ENCODE measurements around the gene ABHD12. TPM values are rescaled to one million over a fixed set of nuclear protein-coding genes. Genes with fewer than 3 reads are reported as not detected.

ABHD12 gene
- total and polyA plus RNA-seq, 9 donors = 13.3 to 22.0 (median 15.0) TPM

DNA sequence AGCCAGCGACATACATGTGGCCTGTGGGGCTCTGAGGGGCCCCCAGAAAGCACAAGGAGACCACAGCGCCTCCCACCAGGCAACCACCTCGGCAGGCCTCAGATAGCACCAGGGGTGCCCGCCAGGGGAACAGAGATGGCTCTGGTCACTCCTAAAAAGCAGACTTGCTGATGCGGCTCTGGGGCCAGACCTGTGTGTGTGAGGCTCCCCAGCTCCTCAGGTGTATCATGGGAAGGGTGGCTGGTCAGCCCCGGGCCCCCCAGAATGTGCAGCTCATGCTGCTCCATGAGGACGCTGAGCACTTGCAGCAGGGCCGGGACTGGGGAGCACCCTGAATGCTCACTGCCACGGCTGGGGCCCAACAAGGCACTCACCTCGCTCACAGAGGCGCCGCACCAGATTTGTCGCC is 82.5 kb downstream of the ABHD12 start:
- H3K4me3 ChIP-seq (ENCODE audit: low read length) = no peak overlapping the region
- H3K4me1 ChIP-seq (ENCODE audit: control insufficient read depth, insufficient read depth, low read length) = peaks cover 24% of the 10 kb centered on the region
- H3K27ac ChIP-seq (ENCODE audit: low read length) = no peak overlapping the region
- H3K27me3 ChIP-seq (ENCODE audit: control insufficient read depth, insufficient read depth, low read length) = no peaks in the 10 kb centered on the region
- peaks cover 16% of the 10 kb centered on the region for H3K36me3 ChIP-seq (ENCODE audit: control insufficient read depth, insufficient read depth, low read length)
- H3K9me3 ChIP-seq (replicated peaks; ENCODE audit: control insufficient read depth, low read depth, low read length) = no peaks in the 10 kb centered on the region
- DNase-seq = no peak
- 91% methylated on average over 11 of the region's 13 CpGs for WGBS (ENCODE audit: insufficient coverage)

DNA sequence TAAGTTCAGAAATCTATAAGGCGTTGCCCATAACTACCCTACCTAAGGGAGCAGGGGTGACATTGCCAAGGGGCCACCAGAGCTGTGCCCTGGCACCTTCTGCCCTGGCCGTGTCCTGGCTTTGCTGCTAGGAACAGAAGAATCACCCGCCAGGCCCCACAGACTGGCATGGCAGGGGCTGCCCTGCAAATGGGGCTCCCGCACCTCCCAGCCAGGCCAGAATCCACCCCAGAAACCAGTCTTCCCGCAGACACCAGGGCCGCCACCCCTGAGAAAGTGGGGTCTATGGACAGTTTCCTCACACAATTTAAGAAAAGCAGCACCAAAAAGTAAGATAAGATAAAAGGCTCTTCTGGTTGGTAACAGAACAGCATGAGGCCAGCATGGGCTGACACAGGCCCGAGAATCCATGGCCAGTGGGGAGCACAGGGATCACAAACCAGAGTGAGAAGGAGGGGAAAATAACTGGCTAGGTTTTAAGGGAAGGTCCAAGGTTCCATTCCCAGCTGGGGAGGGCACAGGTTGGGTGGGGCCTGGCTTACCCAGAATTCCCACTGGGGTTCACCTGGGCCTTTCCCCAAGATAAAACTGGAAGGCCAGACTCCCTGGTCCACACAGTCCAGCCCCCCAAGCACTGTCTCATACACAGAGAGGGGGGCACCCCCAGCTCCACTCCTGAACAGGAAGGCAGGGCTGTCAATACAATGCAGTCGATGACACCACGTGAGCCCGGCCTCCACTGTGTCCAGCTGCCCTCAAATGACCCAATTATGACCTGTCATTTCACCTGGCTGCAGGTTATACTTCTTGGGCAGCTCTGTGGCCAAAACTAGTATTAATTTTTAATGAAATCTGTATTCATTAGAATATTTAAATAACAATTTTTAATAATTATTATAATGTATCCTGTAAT is 83.4 kb downstream of the ABHD12 start:
- Histone ChIP-seq H3K27me3 (ENCODE audit: control insufficient read depth, insufficient read depth, low read length) (no peaks in the 10 kb centered on the region), H3K4me1 (ENCODE audit: control insufficient read depth, insufficient read depth, low read length) (peaks cover 24% of the 10 kb centered on the region), H3K36me3 (ENCODE audit: control insufficient read depth, insufficient read depth, low read length) (peaks cover 19% of the 10 kb centered on the region), H3K27ac (ENCODE audit: low read length) (no peak overlapping the region), H3K4me3 (ENCODE audit: low read length) (no peak overlapping the region), H3K9me3 (replicated peaks; ENCODE audit: control insufficient read depth, low read depth, low read length) (no peaks in the 10 kb centered on the region)
- WGBS (ENCODE audit: insufficient coverage) = 92% methylated on average over 7 of the region's 10 CpGs
- no peak for DNase-seq

DNA sequence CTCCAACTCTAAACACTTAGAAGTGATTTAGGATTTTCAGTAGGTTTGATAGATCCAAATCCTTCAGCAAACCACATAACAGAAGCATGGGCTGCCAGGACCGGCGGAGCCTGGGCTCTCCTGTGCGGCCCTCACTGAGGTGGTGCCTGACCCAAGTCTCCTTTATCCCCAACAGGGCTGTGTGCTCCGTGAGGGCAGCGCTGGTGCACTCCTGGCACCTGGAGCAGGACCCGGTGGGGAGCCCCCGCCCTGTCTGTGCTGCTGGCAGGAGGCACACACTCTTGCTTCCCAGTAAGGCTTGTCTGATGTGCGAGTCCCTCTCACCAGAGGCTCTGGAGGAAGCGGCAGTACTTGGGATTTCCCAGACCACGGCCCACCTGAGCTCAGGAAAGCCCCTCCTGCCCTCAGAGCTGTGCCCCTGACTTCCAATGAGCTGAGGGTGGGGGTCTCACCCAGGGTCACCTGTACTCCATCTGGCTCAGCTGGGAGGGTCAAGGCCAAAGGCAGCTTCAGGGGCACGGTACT is 86.5 kb downstream of the ABHD12 start:
- 82% methylated on average over 6 of the region's 11 CpGs for WGBS (ENCODE audit: insufficient coverage)

DNA sequence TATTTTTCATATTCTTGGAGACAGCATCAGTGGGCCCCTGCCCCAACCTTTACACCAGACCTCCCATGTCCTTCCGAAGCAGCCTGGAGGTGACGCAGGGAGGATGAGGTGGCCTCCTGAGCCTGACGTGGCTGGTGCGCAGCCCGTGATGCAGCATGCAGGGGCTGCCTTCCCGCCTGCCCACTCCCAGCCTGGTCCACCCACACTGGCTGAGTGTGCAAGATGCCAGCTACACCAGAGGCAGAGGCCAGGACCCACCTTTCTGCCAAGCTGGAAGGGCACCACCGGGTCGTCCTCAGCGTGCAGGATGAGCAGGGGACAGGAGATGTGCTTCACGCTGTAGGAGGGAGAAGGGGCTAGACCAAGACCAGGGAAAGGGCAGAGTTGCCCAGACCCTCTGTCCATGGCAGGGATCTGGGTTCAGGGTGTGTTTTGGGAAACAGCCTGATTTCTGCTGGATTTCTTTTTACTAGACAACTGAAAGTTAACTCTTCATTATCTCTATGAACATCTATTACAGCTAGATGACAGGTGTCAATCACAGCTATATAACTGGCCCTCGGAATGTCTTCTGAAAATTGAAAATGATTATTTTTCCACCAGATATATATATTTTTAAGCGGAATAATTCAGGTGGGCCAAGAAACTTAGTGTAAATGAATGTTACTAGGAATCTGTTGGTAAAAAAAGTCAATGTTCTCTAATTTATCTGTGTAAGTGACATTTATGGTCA is 87.2 kb downstream of the ABHD12 start:
- WGBS (ENCODE audit: insufficient coverage) = 92% methylated on average over 5 of the region's 12 CpGs
- H3K27ac ChIP-seq (ENCODE audit: low read length) = no peak overlapping the region
- no peak for DNase-seq
- no peaks in the 10 kb centered on the region for H3K4me1 ChIP-seq (ENCODE audit: control insufficient read depth, insufficient read depth, low read length)
- no peaks in the 10 kb centered on the region for H3K9me3 ChIP-seq (replicated peaks; ENCODE audit: control insufficient read depth, low read depth, low read length)
- H3K27me3 ChIP-seq (ENCODE audit: control insufficient read depth, insufficient read depth, low read length) = no peaks in the 10 kb centered on the region
- H3K4me3 ChIP-seq (ENCODE audit: low read length) = no peak overlapping the region
- H3K36me3 ChIP-seq (ENCODE audit: control insufficient read depth, insufficient read depth, low read length) = peaks cover 41% of the 10 kb centered on the region

More for the DNA sequence above, 86.5 kb downstream of the ABHD12 start:
- Histone ChIP-seq H3K36me3 (ENCODE audit: control insufficient read depth, insufficient read depth, low read length) (peaks cover 37% of the 10 kb centered on the region), H3K9me3 (replicated peaks; ENCODE audit: control insufficient read depth, low read depth, low read length) (no peaks in the 10 kb centered on the region), H3K27me3 (ENCODE audit: control insufficient read depth, insufficient read depth, low read length) (no peaks in the 10 kb centered on the region), H3K4me3 (ENCODE audit: low read length) (no peak overlapping the region), H3K4me1 (ENCODE audit: control insufficient read depth, insufficient read depth, low read length) (no peaks in the 10 kb centered on the region), H3K27ac (ENCODE audit: low read length) (no peak overlapping the region)
- DNase-seq = no peak

DNA sequence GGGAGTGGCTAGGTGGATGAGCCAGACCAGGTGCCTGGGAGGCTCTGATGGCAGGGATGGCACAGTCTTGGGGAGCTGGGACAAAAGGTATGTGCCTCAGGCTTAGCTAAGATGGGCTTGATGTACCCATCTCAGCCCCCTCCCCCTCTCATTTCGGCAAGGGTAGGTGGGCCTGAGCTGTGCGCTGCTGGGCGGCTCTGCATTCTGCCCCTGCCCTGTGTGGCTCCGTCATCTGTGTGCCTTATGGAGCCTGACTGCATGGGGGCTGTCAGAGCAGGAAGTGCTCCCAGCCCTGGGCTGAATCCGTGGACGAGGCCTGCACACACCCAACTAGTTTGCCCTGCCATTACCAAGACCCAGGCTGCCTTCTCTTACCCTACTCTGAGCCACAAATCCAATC is 88.0 kb downstream of the ABHD12 start:
- Histone ChIP-seq H3K4me1 (ENCODE audit: control insufficient read depth, insufficient read depth, low read length) (no peaks in the 10 kb centered on the region), H3K27me3 (ENCODE audit: control insufficient read depth, insufficient read depth, low read length) (no peaks in the 10 kb centered on the region), H3K27ac (ENCODE audit: low read length) (no peak overlapping the region), H3K4me3 (ENCODE audit: low read length) (no peak overlapping the region), H3K36me3 (ENCODE audit: control insufficient read depth, insufficient read depth, low read length) (peaks cover 39% of the 10 kb centered on the region), H3K9me3 (replicated peaks; ENCODE audit: control insufficient read depth, low read depth, low read length) (no peaks in the 10 kb centered on the region)
- no peak for DNase-seq
- WGBS (ENCODE audit: insufficient coverage) = 78% methylated on average over 6 of the region's 6 CpGs

DNA sequence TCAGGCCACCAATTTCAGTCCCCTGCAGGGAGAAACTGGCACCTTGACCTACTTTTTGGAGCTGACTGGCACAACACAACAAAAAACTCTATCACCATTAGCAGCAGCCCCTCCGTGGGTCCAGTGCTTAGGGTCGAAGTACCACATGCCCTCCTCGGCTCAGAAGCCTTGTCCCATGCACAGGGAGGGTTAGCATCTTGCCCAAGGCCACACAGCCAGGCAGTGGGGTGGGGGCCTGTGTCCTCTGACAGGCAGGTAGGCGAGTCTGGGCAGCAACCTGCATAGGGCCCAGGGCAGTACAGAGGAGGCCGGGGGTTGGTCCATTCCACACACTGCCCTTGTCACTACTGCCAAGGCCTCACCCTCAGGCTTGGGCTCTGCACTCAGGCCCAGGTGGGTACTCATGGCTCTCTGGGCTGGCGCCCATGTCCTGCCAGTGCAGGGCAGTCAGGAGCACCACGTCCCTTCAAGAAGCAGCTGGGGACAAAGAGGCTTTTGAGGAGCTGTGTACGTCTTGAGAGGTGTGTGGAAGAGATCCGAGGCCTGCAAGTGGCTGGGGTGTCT is 89.2 kb downstream of the ABHD12 start:
- no peak overlapping the region for H3K4me3 ChIP-seq (ENCODE audit: low read length)
- no peak for DNase-seq
- no peak overlapping the region for H3K27ac ChIP-seq (ENCODE audit: low read length)
- H3K4me1 ChIP-seq (ENCODE audit: control insufficient read depth, insufficient read depth, low read length) = peaks cover 5% of the 10 kb centered on the region
- WGBS (ENCODE audit: insufficient coverage) = 80% methylated on average over 7 of the region's 9 CpGs
- no peaks in the 10 kb centered on the region for H3K27me3 ChIP-seq (ENCODE audit: control insufficient read depth, insufficient read depth, low read length)
- peaks cover 44% of the 10 kb centered on the region for H3K36me3 ChIP-seq (ENCODE audit: control insufficient read depth, insufficient read depth, low read length)
- H3K9me3 ChIP-seq (replicated peaks; ENCODE audit: control insufficient read depth, low read depth, low read length) = no peaks in the 10 kb centered on the region

DNA sequence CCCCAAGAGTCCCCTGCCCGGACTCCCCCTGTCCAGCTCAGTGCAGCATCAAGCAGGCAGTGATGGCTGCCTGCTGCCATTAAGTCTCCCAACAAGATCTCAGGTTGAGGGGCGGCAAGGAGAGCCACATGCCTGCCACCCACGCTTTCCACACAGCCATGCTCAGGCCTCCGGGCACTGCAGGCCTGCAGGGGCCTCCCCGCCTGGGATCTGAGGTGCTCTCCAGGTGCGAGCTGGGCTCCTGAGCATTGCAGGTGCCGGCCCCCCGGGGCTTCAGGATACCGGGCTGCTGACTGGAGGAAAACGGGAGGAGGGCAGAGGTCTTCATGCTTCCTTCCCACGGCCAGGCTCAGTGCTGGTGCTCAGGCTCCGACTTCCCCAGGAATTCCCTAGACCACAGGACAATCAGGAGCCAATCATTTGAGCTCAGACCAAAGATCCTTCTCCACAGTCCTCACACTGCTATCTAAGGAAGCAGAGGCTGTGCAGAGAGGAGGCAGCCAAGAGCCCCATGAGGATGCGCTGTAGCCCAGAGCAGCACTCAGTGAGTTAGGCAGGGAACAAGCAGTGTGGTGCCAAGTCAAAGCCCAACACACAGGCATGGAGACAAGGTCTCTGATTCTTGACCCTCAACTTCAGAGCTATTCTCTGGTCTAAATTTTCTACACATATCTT is 90.0 kb downstream of the ABHD12 start:
- peaks cover 50% of the 10 kb centered on the region for H3K36me3 ChIP-seq (ENCODE audit: control insufficient read depth, insufficient read depth, low read length)
- no peak overlapping the region for H3K27ac ChIP-seq (ENCODE audit: low read length)

DNA sequence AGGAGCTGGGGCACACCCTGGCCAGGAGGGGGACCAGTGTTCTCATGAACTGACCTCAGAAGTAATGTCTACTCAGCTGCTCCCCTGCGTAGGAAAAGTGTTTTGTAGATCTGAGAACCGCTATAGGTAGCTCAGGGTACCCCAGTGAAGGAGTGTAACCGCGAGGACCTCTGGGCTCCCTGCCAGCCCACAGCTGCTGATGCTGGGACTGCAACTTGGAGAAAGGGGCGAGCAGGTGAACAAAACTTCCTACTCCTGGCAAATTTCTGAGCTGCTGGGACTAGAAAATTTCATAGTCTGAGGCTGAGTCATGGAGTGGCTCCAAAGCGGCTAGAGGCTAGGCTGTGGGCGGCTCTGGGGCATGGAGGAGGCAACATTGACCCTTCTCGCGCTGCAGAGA is 90.8 kb downstream of the ABHD12 start:
- no peak overlapping the region for H3K27ac ChIP-seq (ENCODE audit: low read length)
- H3K36me3 ChIP-seq (ENCODE audit: control insufficient read depth, insufficient read depth, low read length) = peaks cover 52% of the 10 kb centered on the region
- H3K4me1 ChIP-seq (ENCODE audit: control insufficient read depth, insufficient read depth, low read length) = peaks cover 22% of the 10 kb centered on the region
- WGBS (ENCODE audit: insufficient coverage) = 49% methylated on average over 6 of the region's 9 CpGs
- no peaks in the 10 kb centered on the region for H3K9me3 ChIP-seq (replicated peaks; ENCODE audit: control insufficient read depth, low read depth, low read length)
- no peak overlapping the region for H3K4me3 ChIP-seq (ENCODE audit: low read length)
- no peak for DNase-seq
- H3K27me3 ChIP-seq (ENCODE audit: control insufficient read depth, insufficient read depth, low read length) = no peaks in the 10 kb centered on the region

More for the DNA sequence above, 90.0 kb downstream of the ABHD12 start:
- Histone ChIP-seq H3K4me3 (ENCODE audit: low read length) (no peak overlapping the region), H3K9me3 (replicated peaks; ENCODE audit: control insufficient read depth, low read depth, low read length) (no peaks in the 10 kb centered on the region), H3K4me1 (ENCODE audit: control insufficient read depth, insufficient read depth, low read length) (peaks cover 13% of the 10 kb centered on the region), H3K27me3 (ENCODE audit: control insufficient read depth, insufficient read depth, low read length) (no peaks in the 10 kb centered on the region)
- no peak for DNase-seq
- 79% methylated on average over 12 of the region's 13 CpGs for WGBS (ENCODE audit: insufficient coverage)

DNA sequence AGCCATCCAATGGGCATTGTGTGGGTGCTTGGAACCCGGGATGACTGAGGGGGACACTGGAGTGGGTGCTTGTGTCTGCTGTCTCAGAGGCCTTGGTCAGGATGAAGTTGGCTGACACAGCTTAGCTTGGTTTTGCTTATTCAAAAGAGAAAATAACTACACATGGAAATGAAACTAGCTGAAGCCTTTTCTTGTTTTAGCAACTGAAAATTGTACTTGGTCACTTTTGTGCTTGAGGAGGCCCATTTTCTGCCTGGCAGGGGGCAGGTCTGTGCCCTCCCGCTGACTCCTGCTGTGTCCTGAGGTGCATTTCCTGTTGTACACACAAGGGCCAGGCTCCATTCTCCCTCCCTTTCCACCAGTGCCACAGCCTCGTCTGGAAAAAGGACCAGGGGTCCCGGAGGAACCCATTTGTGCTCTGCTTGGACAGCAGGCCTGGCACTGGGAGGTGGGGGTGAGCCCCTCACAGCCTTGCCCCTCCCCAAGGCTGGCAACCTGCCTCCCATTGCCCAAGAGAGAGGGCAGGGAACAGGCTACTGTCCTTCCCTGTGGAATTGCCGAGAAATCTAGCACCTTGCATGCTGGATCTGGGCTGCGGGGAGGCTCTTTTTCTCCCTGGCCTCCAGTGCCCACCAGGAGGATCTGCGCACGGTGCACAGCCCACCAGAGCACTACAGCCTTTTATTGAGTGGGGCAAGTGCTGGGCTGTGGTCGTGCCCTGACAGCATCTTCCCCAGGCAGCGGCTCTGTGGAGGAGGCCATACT is 93.3 kb downstream of the ABHD12 start:
- no peaks in the 10 kb centered on the region for H3K9me3 ChIP-seq (replicated peaks; ENCODE audit: control insufficient read depth, low read depth, low read length)
- peaks cover 28% of the 10 kb centered on the region for H3K4me1 ChIP-seq (ENCODE audit: control insufficient read depth, insufficient read depth, low read length)
- H3K27me3 ChIP-seq (ENCODE audit: control insufficient read depth, insufficient read depth, low read length) = no peaks in the 10 kb centered on the region
- WGBS (ENCODE audit: insufficient coverage) = 76% methylated on average over 4 of the region's 10 CpGs
- no peak overlapping the region for H3K4me3 ChIP-seq (ENCODE audit: low read length)
- DNase-seq = peak; percentile 37
- H3K27ac ChIP-seq (ENCODE audit: low read length) = no peak overlapping the region
- H3K36me3 ChIP-seq (ENCODE audit: control insufficient read depth, insufficient read depth, low read length) = peaks cover 54% of the 10 kb centered on the region

Data from muscle of leg (tissue), 11 donors.